HepG2 (cell line): ENCODE measurements around the gene PPIB. TPM values are rescaled to one million over a fixed set of nuclear protein-coding genes. Genes with fewer than 3 reads are reported as not detected.

Experiments used
- AGO2 ChIP-seq: fragments of 200-400 bp; formaldehyde crosslinking; optimal IDR thresholded peaks from 2 replicates; pipeline ENCODE3; 2017; ENCODE audit warnings: mild to moderate bottlenecking, low read depth, low read length, moderate library complexity
- CEBPB ChIP-seq: IDR thresholded peaks from 2 replicates; pipeline ENCODE4 v1.6.1; 2011; ENCODE audit warnings: low read depth, low read length, improper control_type of control experiment, borderline replicate concordance
- CENPT ChIP-seq: sonication (generic); formaldehyde crosslinking; IDR thresholded peaks from 2 replicates; pipeline ENCODE4 v1.8.0; 2022; ENCODE audit warnings: low read depth, mild to moderate bottlenecking, moderate library complexity, missing genetic modification reagents
- DPF2 ChIP-seq: sonication (generic); formaldehyde crosslinking; IDR thresholded peaks from 2 replicates; pipeline ENCODE4 v1.4.0; 2020; ENCODE audit warnings: mild to moderate bottlenecking, low read depth, missing genetic modification reagents, borderline replicate concordance
- HMGA1 ChIP-seq: sonication (generic); formaldehyde crosslinking; conservative IDR thresholded peaks from 2 replicates; pipeline ENCODE4 v1.4.0; 2020; ENCODE audit warnings: missing genetic modification reagents
- KDM6A ChIP-seq: IDR thresholded peaks from 2 replicates; pipeline ENCODE4 v1.6.1; 2016; ENCODE audit warnings: low read depth
- PHF5A ChIP-seq: IDR thresholded peaks from one replicate; pipeline ENCODE4 v1.6.1; 2018; ENCODE audit warnings: low read depth, missing genetic modification reagents; ENCODE audit not compliant: unreplicated experiment
- TBX2 ChIP-seq: sonication (generic); formaldehyde crosslinking; IDR thresholded peaks from 2 replicates; pipeline ENCODE4 v1.5.0; 2020; ENCODE audit warnings: missing genetic modification reagents, mild to moderate bottlenecking, borderline replicate concordance
- TCF12 ChIP-seq, 2 experiments: fragments of 450-650 bp in 1 of 2; sonication (generic) in 1 of 2; formaldehyde crosslinking in 1 of 2; IDR thresholded peaks; 2 replicates each; pipeline versions ENCODE4 v1.6.1 to v1.8.0; 2017 to 2022; ENCODE audit warnings: antibody characterized with exemption in 1 of 2, mild to moderate bottlenecking in 1 of 2, missing genetic modification reagents in 1 of 2, moderate library complexity in 1 of 2
- ZBTB3 ChIP-seq: sonication (generic); formaldehyde crosslinking; IDR thresholded peaks from 2 replicates; pipeline ENCODE4 v1.4.0; 2020; ENCODE audit warnings: low read depth, mild to moderate bottlenecking, moderate library complexity, missing genetic modification reagents, borderline replicate concordance
- ZFP36 ChIP-seq: fragments of 150-350 bp; IDR thresholded peaks from 2 replicates; pipeline ENCODE4 v1.6.1; 2018; ENCODE audit warnings: borderline replicate concordance, low read length, low read depth; ENCODE audit not compliant: partially characterized antibody
- ZNF44 ChIP-seq: sonication (generic); formaldehyde crosslinking; IDR thresholded peaks from 2 replicates; pipeline ENCODE4 v1.5.1; 2020; ENCODE audit warnings: mild to moderate bottlenecking, missing genetic modification reagents
- ZNF713 ChIP-seq: sonication (generic); formaldehyde crosslinking; IDR thresholded peaks from 2 replicates; pipeline ENCODE4 v1.4.0; 2020; ENCODE audit warnings: mild to moderate bottlenecking, missing genetic modification reagents
- ZNF749 ChIP-seq: sonication (generic); formaldehyde crosslinking; IDR thresholded peaks from 2 replicates; pipeline ENCODE4 v1.8.0; 2022; ENCODE audit warnings: mild to moderate bottlenecking, missing genetic modification reagents, moderate library complexity, borderline replicate concordance
- polyA plus RNA-seq, 8 experiments: library from polyadenylated mRNA; depleted of rRNA in 3 of 8; stranded (reverse) in 7 of 8; unstranded in 1 of 8; fragments of >200 nt; fragmentation: Illumina TruSeq in 4 of 8; extraction: Trizol in 4 of 8; gene quantifications; 2 replicates each; pipeline versions ENCODE4 v1.2.1 to v1.2.3, GENCODE V29; 2011 to 2016; ENCODE audit warnings: low read depth in 4 of 8, missing spikeins in 1 of 8, mixed read lengths in 1 of 8; ENCODE audit not compliant: insufficient read depth in 1 of 8
- total RNA-seq, 5 experiments: library from RNA; depleted of rRNA; stranded (reverse); fragments of >200 nt; fragmentation: Illumina TruSeq; extraction: Trizol; gene quantifications; 2 replicates each; pipeline ENCODE4 v1.2.3, GENCODE V29; 2016; ENCODE audit warnings: low read depth in 1 of 5
- TF ChIP-seq, protein P1 (sequence below): sonication (generic); formaldehyde crosslinking; IDR thresholded peaks from 2 replicates; pipeline ENCODE4 v1.4.0; 2020; ENCODE audit warnings: mild to moderate bottlenecking, missing genetic modification reagents, borderline replicate concordance
- TF ChIP-seq, protein P2 (sequence below): IDR thresholded peaks from 2 replicates; pipeline ENCODE4 v1.6.1; 2016; ENCODE audit warnings: low read depth, borderline replicate concordance
- TF ChIP-seq, protein P3 (sequence below), 2 experiments: sonication (generic) in 1 of 2; formaldehyde crosslinking in 1 of 2; IDR thresholded peaks; 2 replicates each; pipeline versions ENCODE4 v1.4.0 to v1.6.1; 2018 to 2020; ENCODE audit warnings: missing genetic modification reagents in 2 of 2, borderline replicate concordance in 1 of 2, low read depth in 1 of 2, mild to moderate bottlenecking in 1 of 2, missing biosample characterization in 1 of 2
- TF ChIP-seq, protein P4 (sequence below): sonication (generic); formaldehyde crosslinking; IDR thresholded peaks from 2 replicates; pipeline ENCODE4 v1.4.0; 2020; ENCODE audit warnings: missing genetic modification reagents, borderline replicate concordance
- TF ChIP-seq, protein P5 (sequence below): sonication (generic); formaldehyde crosslinking; IDR thresholded peaks from 2 replicates; pipeline ENCODE4 v1.8.1; 2023; ENCODE audit warnings: mild to moderate bottlenecking, inconsistent platforms, moderate library complexity, missing genetic modification reagents, borderline replicate concordance

PPIB gene
- total and polyA plus RNA-seq, 2 of the 13 experiments (the other 11 are each of a cell fraction or from before 2014, with no cell fraction given): 780 to 882 TPM

DNA sequence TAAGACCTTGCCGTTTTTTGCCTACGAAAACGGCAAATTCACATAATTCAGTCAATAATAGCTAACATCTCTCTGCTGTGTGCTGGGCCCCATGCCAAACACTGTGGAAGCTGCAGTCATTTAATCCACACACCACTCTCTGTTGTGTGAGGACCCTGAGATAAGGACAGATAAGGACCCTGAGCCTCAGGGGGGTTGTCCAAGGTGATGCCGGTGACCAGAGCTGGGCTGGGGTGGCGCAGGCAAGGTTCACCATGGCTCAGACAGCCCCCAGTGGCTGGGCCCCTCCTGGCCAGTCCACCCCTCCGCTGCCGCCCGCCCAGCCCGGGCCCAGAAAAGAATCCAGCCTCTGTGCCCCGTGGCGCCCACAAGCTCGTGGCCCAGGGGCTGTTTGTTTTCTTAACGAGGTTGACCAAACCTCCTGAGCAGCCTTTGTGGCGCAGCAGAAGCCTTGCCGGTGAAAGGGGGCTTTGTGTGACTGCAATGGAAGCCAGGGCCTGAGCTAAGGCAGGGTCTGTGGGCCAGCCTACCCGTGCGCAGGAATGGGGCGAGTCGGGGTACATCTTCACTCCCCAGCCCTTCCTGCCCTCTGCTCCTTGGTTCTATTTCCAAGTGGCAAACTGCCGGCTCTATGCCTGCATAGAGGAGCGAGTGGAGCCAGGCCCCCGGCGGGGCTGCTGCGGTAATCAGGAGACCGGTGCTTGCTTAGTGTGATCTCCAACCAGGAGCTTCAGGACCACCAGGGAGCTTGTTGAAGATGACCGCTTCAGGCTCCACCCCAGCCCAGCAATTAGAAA lies 15.7 kb downstream of the PPIB start (continued):
- TF ChIP-seq, protein P1, sequence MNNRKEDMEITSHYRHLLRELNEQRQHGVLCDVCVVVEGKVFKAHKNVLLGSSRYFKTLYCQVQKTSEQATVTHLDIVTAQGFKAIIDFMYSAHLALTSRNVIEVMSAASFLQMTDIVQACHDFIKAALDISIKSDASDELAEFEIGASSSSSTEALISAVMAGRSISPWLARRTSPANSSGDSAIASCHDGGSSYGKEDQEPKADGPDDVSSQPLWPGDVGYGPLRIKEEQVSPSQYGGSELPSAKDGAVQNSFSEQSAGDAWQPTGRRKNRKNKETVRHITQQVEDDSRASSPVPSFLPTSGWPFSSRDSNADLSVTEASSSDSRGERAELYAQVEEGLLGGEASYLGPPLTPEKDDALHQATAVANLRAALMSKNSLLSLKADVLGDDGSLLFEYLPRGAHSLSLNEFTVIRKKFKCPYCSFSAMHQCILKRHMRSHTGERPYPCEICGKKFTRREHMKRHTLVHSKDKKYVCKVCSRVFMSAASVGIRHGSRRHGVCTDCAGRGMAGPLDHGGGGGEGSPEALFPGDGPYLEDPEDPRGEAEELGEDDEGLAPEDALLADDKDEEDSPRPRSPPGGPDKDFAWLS (CRISPR knock-in tag): no peak
- TF ChIP-seq TBX2 (peak; percentile 71), TCF12 (IDR thresholded peaks at IDR 0.05) (no peak), TCF12 (CRISPR knock-in tag; IDR thresholded peaks at IDR 0.05) (no peak), CENPT (no peak), DPF2 (CRISPR knock-in tag) (peak; percentile 28; the same call in 1 of the 2 replicates), ZNF713 (CRISPR knock-in tag) (no peak), KDM6A (CRISPR knock-in tag) (no peak), AGO2 (peak; percentile 89), ZNF44 (no peak), PHF5A (no peak), HMGA1 (CRISPR knock-in tag) (no peak), ZBTB3 (CRISPR knock-in tag) (0 out of 2 replicates have a peak, but pooled peaks have one; percentile 34), ZNF749 (CRISPR knock-in tag) (0 out of 2 replicates have a peak, but pooled peaks have one; percentile 26), CEBPB (no peak), ZFP36 (no peak)
- TF ChIP-seq, protein P2, sequence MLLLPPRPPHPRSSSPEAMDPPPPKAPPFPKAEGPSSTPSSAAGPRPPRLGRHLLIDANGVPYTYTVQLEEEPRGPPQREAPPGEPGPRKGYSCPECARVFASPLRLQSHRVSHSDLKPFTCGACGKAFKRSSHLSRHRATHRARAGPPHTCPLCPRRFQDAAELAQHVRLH (CRISPR knock-in tag): no peak
- TF ChIP-seq, protein P3, sequence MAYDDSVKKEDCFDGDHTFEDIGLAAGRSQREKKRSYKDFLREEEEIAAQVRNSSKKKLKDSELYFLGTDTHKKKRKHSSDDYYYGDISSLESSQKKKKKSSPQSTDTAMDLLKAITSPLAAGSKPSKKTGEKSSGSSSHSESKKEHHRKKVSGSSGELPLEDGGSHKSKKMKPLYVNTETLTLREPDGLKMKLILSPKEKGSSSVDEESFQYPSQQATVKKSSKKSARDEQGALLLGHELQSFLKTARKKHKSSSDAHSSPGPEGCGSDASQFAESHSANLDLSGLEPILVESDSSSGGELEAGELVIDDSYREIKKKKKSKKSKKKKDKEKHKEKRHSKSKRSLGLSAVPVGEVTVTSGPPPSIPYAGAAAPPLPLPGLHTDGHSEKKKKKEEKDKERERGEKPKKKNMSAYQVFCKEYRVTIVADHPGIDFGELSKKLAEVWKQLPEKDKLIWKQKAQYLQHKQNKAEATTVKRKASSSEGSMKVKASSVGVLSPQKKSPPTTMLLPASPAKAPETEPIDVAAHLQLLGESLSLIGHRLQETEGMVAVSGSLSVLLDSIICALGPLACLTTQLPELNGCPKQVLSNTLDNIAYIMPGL (CRISPR knock-in tag; IDR thresholded peaks at IDR 0.05; ENCODE audit: borderline replicate concordance in 1 of 2, low read depth in 1 of 2): peak in 1 of 2 experiments; percentile 49; a peak in 1 of 4 replicates
- TF ChIP-seq, protein P4, sequence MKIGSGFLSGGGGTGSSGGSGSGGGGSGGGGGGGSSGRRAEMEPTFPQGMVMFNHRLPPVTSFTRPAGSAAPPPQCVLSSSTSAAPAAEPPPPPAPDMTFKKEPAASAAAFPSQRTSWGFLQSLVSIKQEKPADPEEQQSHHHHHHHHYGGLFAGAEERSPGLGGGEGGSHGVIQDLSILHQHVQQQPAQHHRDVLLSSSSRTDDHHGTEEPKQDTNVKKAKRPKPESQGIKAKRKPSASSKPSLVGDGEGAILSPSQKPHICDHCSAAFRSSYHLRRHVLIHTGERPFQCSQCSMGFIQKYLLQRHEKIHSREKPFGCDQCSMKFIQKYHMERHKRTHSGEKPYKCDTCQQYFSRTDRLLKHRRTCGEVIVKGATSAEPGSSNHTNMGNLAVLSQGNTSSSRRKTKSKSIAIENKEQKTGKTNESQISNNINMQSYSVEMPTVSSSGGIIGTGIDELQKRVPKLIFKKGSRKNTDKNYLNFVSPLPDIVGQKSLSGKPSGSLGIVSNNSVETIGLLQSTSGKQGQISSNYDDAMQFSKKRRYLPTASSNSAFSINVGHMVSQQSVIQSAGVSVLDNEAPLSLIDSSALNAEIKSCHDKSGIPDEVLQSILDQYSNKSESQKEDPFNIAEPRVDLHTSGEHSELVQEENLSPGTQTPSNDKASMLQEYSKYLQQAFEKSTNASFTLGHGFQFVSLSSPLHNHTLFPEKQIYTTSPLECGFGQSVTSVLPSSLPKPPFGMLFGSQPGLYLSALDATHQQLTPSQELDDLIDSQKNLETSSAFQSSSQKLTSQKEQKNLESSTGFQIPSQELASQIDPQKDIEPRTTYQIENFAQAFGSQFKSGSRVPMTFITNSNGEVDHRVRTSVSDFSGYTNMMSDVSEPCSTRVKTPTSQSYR: no peak
- TF ChIP-seq, protein P5, sequence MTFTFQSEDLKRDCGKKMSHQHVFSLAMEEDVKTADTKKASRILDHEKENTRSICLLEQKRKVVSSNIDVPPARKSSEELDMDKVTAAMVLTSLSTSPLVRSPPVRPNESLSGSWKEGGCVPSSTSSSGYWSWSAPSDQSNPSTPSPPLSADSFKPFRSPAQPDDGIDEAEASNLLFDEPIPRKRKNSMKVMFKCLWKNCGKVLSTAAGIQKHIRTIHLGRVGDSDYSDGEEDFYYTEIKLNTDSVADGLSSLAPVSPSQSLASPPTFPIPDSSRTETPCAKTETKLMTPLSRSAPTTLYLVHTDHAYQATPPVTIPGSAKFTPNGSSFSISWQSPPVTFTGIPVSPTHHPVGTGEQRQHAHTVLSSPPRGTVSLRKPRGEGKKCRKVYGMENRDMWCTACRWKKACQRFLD (CRISPR knock-in tag): no peak
